HG03558 (cell line): ENCODE data around the gene ASCL5.
"Not testable (repeated sequence)": the region's sequence is repeated elsewhere in the genome, so short reads cannot be mapped to it uniquely, and the experiment has no call there.

Experiments
- ATAC-seq: cut with Tn5 transposase; IDR thresholded peaks from one replicate; pipeline ENCODE4 v1.9.1; 2021; ENCODE audit warnings: moderate number of reproducible peaks; ENCODE audit not compliant: unreplicated experiment; ENCODE audit errors: extremely low read depth

Gene ASCL5, protein sequence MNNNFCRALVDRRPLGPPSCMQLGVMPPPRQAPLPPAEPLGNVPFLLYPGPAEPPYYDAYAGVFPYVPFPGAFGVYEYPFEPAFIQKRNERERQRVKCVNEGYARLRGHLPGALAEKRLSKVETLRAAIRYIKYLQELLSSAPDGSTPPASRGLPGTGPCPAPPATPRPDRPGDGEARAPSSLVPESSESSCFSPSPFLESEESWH

DNA sequence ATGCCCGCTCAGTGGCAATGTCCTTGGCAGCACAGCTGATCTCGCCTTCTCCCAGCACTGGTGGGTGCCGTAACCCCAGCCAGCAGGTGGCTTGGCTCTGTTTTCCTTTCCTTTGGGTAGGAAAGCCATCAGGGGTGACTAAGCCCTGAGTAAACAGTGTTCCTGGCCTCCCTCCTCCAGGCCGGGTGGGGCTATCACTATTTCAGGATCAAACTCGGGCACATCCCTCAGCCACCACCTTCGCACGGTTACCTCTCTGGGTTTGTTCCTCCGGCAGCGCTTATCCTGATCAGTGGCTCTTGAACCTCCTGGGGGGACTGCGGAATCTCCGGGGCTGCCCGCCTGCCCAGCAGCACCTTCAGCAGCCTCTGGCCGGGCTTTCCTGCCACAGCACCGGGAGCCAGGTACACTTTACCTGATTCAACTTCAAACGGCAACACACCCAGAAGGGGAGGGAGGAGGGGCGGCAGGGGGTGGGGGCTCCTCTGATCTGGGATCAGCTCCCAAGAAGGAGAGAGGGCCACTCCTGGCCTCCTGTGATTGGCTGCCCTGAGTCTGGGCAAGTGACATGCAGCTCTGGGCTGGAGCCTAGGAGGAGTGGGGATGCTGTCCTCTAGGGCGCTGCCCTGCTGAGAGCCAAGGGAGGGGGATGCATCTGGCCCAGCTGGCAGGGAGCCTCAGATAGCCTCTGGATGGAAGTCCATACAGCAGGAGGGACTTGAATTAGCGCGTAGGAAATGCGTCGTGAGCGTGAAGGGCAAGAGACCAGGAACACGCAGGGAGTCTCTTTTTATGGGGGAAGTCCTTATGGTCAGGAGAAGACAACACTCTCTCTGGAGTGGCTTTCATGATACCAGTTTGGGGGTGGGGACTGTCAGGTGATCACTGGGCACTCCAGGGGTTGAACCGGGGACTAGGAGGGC lies at the start of gene ASCL5:
ASCL5 (minus strand) TSS at position 353 of the 923 bp plus-strand sequence. CDS start 11,812 bp downstream, outside the sequence.
- no peak for ATAC-seq

GRCh38 chr1:201175820-201176500 lies 49.0 kb upstream of the ASCL5 start:
- no peak for ATAC-seq

DNA sequence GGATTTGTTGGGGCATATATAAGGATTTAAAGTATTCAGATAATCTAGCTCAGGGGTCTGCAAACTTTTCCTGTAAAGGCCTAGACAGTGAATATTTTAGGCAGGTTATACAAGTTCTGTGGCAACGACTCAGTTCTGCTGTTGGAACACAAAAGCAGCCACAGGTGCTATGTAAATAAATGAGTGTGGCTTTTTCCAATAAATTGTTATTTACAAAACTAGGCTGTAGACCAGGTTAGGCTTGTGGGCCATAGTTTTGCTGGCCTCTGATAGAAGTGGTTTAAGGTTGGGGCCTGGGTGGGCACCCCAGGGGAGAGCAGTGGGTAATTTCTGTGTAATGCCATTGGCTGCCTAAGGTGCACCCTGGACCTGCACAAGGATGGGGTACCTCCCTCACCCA lies 46.8 kb upstream of the ASCL5 start:
- ATAC-seq, result no peak

GRCh38 chr1:201172999-201173610 lies 46.1 kb upstream of the ASCL5 start:
- ATAC-seq, result no peak

DNA sequence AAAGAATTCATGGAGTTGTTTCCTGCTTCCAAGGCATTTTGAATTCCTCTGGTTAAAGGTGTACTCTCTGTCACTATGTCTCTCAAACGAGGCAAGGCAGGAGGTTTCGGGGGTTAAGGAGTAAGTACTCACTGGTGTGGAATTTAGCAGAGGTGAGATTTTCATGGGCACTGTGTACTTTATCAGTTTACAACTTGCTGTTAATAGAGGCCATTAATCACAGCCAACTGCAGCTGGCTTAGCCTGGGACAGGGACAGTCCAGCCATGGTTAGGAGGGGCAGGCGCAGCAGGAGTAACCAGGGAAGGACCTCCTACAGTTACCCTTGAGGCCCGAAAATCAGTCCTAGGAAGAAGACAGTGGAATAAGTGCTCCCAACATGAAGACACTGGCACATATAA lies 45.3 kb upstream of the ASCL5 start:
- ATAC-seq, result no peak

DNA sequence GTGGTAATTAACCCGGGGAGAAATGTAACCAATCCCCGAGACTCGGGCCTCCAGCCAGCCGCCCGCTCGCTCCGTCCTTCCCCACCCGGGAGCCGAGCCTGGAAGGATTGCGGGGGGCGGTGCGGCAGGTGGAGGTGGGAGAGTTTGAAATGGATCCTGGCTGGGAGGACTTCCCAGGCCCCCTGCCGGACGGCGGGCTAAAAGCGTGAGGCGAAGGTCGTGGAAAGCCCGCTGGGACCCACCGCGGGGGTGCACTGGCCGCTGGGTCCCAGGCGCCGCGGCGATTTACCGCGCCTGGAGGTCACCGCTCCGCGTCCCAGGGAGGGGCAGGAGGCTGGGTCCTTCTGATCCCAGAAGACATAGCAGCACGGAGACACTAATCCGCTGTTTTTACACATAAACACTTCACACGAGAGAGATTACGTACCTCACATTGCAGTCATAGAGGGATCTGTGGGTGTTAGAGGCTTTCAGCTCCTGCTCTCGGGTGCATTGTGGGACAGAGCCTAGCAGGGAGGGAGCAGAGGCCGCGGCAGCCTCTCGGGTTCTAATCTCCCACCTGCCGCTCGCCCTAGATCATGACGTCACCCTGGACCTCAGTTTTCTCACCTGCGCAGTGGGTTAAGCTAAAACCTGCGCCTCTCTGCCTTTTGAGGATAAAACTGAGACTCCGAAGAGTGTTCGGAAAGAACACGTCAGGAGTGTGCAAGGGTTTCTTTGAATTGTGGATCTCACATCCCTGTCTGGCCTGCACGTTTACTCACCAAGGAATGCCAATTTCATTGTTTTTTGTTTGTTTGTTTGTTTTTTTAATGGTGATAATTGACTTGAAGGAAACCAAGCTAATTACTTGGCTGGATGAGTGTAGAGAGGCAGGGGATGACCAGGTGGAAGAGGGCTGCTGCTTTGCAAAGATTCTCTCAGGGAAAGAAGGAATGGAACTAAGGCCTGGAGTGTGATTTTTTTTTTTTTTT lies 44.4 kb upstream of the ASCL5 start:
- ATAC-seq, result peak; percentile 8

- ATAC-seq, result peak; percentile 87
Measured at GRCh38 chr1:201170533-201171062, 43.6 kb upstream of the ASCL5 start.

DNA sequence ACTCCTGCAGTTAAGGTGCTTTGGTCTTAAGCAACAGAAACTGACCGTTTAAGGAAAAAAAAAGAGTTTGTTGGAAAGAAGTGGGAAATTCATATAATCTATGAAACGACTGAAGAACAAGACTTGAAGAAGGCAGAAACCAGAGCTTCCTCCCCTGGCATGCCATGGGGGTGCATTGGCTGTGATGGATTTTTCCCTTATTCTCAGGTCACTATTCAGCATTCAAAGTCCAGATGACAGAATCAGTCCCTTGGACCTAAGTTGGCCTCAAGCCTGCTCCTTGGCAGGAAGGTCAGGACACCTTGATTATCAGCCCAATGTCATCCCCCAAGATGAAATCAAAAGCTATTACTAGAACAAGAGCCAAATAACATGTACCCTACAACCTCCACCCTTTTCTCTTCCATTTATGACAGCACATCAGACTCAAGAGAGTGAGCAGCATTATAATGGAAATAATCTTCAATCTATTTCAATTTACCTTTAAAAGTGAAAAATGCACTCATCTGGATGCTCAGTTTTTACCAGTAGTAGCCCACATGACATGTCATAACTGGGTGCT lies 43.1 kb upstream of the ASCL5 start:
- no peak for ATAC-seq

GRCh38 chr1:201169203-201169602 lies 42.2 kb upstream of the ASCL5 start:
- no peak for ATAC-seq

- ATAC-seq, result no peak
Measured at GRCh38 chr1:201167041-201167991, 40.3 kb upstream of the ASCL5 start.

- no peak for ATAC-seq
Measured at GRCh38 chr1:201164645-201165044, 37.7 kb upstream of the ASCL5 start.

DNA sequence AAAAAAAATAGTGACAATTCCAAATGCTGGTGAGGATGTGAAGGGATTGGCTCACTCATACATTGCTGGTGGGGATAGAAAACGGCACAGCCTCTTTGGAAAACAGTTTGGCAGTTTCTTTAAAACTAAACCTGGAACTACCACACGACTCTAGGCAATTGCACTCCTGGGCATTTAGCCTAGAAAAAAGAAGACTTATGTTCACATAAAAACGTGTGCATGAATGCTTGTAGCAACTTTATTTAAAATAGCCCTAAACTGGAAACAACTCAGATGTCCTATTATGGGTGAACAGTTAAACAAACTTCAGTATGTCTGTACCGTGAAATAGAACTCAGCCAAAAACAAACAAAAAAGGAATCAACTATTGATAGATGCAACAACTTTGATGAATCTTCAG lies 36.7 kb upstream of the ASCL5 start:
- ATAC-seq, result no peak

GRCh38 chr1:201163036-201163435 lies 36.1 kb upstream of the ASCL5 start:
- ATAC-seq, result not testable (repeated sequence)

GRCh38 chr1:201157949-201158348 lies 31.0 kb upstream of the ASCL5 start:
- ATAC-seq, result no peak

DNA sequence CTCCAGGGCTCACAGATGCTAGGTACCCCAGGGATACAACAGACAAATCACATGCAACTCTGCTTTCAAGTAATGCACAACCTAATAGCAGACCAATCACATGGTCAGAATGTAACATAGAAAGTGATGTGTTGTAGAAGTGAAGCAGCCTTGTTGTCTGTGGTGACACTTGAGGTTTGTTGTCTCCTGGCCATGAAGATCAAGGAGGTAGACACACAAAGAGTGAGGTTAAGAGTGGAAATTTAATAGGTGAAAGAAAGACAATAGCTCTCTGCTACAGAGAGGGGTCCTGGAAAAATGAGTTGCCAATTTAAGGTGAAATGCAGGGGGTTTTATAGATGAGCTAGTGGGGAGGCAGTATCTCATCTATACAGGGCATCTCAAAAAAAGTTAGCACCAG lies 29.8 kb upstream of the ASCL5 start:
- ATAC-seq, result no peak

DNA sequence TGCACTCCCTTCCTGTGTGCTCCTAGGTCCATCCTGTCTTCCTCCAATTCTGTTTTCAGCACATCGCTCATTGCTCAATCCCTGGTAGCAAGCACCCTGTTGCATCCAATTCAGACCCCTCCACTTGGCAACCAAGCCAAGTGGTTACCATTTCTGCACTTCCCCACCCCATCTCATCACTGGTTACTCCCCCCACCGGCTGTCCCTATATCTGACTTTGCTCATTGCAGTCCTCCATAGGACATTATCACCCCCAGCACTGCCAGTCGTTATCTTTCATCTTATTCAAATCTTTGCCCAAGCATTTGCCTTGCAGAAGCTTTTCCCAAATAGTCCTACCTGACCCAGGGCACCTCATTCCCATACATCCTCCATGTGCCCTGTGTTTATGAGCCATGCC lies 29.4 kb upstream of the ASCL5 start:
- ATAC-seq, result no peak

DNA sequence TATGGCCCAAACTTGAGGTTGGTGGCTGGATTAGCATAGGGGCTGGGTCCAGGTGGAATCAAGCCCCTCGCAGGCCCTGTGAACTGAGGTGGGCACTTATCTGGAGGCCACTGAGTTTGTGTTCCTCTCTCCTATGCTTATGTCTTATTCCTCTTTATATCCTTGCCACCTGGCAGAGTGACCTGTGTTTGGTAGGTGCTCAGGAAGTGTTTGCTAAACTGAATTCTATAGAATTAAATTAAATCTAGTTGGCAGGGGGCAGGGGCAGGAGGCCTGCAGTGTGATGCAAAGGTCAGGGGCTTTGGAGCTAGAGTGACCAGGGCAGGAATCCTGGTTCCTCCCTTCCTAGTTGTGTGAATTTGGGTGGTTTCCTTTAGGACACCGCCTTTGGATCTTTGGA lies 28.4 kb upstream of the ASCL5 start:
- ATAC-seq, result no peak
